ENCODE measurements around the gene ZNF569.
A peak's percentile ranks its signal among the peaks of the same experiment; 100 is the strongest.

Gene ZNF569

GRCh38 chr19:37466798-37467607 is at the start of gene ZNF569:
ZNF569 (minus strand) TSS chr19:37467444; CDS start chr19:37444921, 22,523 bp downstream.
- no peaks in the 10 kb centered on the region for H3K27me3 ChIP-seq (ENCODE audit: control insufficient read depth in 1 of 2, insufficient read depth in 2 of 2, low read length in 2 of 2)
- H3K36me3 ChIP-seq (ENCODE audit: insufficient read depth, low read length) = peaks cover 26% of the 10 kb centered on the region
- no peaks in the 10 kb centered on the region for H3K9me3 ChIP-seq (ENCODE audit: low read length)
- peak within 1 kb of the TSS; percentile 68 for H3K9ac ChIP-seq (ENCODE audit: low read length)
- peak within 1 kb of the TSS; percentile 92 for H3K27ac ChIP-seq (ENCODE audit: low read depth, low read length)
- H3K4me3 ChIP-seq (ENCODE audit: low read depth in 1 of 2, low read length in 2 of 2) = peak within 1 kb of the TSS; percentile 75 to 89
- peaks cover 20% of the 10 kb centered on the region for H3K4me1 ChIP-seq (ENCODE audit: insufficient read depth, low read length)

- Histone ChIP-seq H3K9ac (ENCODE audit: low read length) (no peak overlapping the region), H3K4me1 (ENCODE audit: insufficient read depth, low read length) (no peaks in the 10 kb centered on the region), H3K36me3 (ENCODE audit: insufficient read depth, low read length) (peaks cover 5% of the 10 kb centered on the region), H3K27ac (ENCODE audit: low read depth, low read length) (no peak overlapping the region), H3K4me3 (ENCODE audit: low read depth in 1 of 2, low read length in 2 of 2) (no peak overlapping the region), H3K9me3 (ENCODE audit: low read length) (no peaks in the 10 kb centered on the region), H3K27me3 (ENCODE audit: control insufficient read depth in 1 of 2, insufficient read depth in 2 of 2, low read length in 2 of 2) (no peaks in the 10 kb centered on the region)
These were observed 46.2 kb upstream of the ZNF569 start for GRCh38 chr19:37513397-37513796.

GRCh38 chr19:37511821-37512220 is 44.6 kb upstream of the ZNF569 start:
- H3K36me3 ChIP-seq (ENCODE audit: insufficient read depth, low read length) = peaks cover 5% of the 10 kb centered on the region

GRCh38 chr19:37511186-37511585 is 43.9 kb upstream of the ZNF569 start:
- Histone ChIP-seq H3K4me3 (ENCODE audit: low read depth in 1 of 2, low read length in 2 of 2) (no peak overlapping the region), H3K27ac (ENCODE audit: low read depth, low read length) (no peak overlapping the region), H3K4me1 (ENCODE audit: insufficient read depth, low read length) (peaks cover 8% of the 10 kb centered on the region), H3K36me3 (ENCODE audit: insufficient read depth, low read length) (peaks cover 5% of the 10 kb centered on the region), H3K9me3 (ENCODE audit: low read length) (no peaks in the 10 kb centered on the region), H3K9ac (ENCODE audit: low read length) (no peak overlapping the region), H3K27me3 (ENCODE audit: control insufficient read depth in 1 of 2, insufficient read depth in 2 of 2, low read length in 2 of 2) (no peaks in the 10 kb centered on the region)

More at GRCh38 chr19:37511821-37512220, 44.6 kb upstream of the ZNF569 start:
- Histone ChIP-seq H3K9ac (ENCODE audit: low read length) (no peak overlapping the region), H3K27ac (ENCODE audit: low read depth, low read length) (no peak overlapping the region), H3K4me1 (ENCODE audit: insufficient read depth, low read length) (peaks cover 8% of the 10 kb centered on the region), H3K27me3 (ENCODE audit: control insufficient read depth in 1 of 2, insufficient read depth in 2 of 2, low read length in 2 of 2) (no peaks in the 10 kb centered on the region), H3K4me3 (ENCODE audit: low read depth in 1 of 2, low read length in 2 of 2) (no peak overlapping the region), H3K9me3 (ENCODE audit: low read length) (no peaks in the 10 kb centered on the region)

- no peaks in the 10 kb centered on the region for H3K27me3 ChIP-seq (ENCODE audit: control insufficient read depth in 1 of 2, insufficient read depth in 2 of 2, low read length in 2 of 2)
- H3K27ac ChIP-seq (ENCODE audit: low read depth, low read length) = peak overlapping the region; percentile 95
- H3K36me3 ChIP-seq (ENCODE audit: insufficient read depth, low read length) = no peaks in the 10 kb centered on the region
- H3K4me1 ChIP-seq (ENCODE audit: insufficient read depth, low read length) = peaks cover 16% of the 10 kb centered on the region
- H3K9me3 ChIP-seq (ENCODE audit: low read length) = no peaks in the 10 kb centered on the region
- peak overlapping the region; percentile 85 for H3K9ac ChIP-seq (ENCODE audit: low read length)
- peak overlapping the region; percentile 95 for H3K4me3 ChIP-seq (ENCODE audit: low read depth in 1 of 2, low read length in 2 of 2)
These were observed 39.9 kb upstream of the ZNF569 start for GRCh38 chr19:37507167-37507464.

GRCh38 chr19:37506387-37507166 is 39.3 kb upstream of the ZNF569 start, which contains the start of gene ZNF793:
ZNF793 (plus strand) TSS chr19:37506939; CDS start chr19:37523440, 16,501 bp downstream.
- peak within 1 kb of the TSS; percentile 95 for H3K4me3 ChIP-seq (ENCODE audit: low read depth in 1 of 2, low read length in 2 of 2)
- H3K27ac ChIP-seq (ENCODE audit: low read depth, low read length) = peak within 1 kb of the TSS; percentile 95
- H3K36me3 ChIP-seq (ENCODE audit: insufficient read depth, low read length) = no peaks in the 10 kb centered on the region
- no peaks in the 10 kb centered on the region for H3K27me3 ChIP-seq (ENCODE audit: control insufficient read depth in 1 of 2, insufficient read depth in 2 of 2, low read length in 2 of 2)
- H3K9ac ChIP-seq (ENCODE audit: low read length) = peak within 1 kb of the TSS; percentile 85
- no peaks in the 10 kb centered on the region for H3K9me3 ChIP-seq (ENCODE audit: low read length)
- peaks cover 16% of the 10 kb centered on the region for H3K4me1 ChIP-seq (ENCODE audit: insufficient read depth, low read length)

GRCh38 chr19:37505958-37506386 is 38.7 kb upstream of the ZNF569 start:
- peak overlapping the region; percentile 95 for H3K4me3 ChIP-seq (ENCODE audit: low read depth in 1 of 2, low read length in 2 of 2)
- no peaks in the 10 kb centered on the region for H3K36me3 ChIP-seq (ENCODE audit: insufficient read depth, low read length)
- no peaks in the 10 kb centered on the region for H3K9me3 ChIP-seq (ENCODE audit: low read length)
- H3K9ac ChIP-seq (ENCODE audit: low read length) = peak overlapping the region; percentile 85
- H3K27ac ChIP-seq (ENCODE audit: low read depth, low read length) = peak overlapping the region; percentile 95
- no peaks in the 10 kb centered on the region for H3K27me3 ChIP-seq (ENCODE audit: control insufficient read depth in 1 of 2, insufficient read depth in 2 of 2, low read length in 2 of 2)
- peaks cover 16% of the 10 kb centered on the region for H3K4me1 ChIP-seq (ENCODE audit: insufficient read depth, low read length)

- no peaks in the 10 kb centered on the region for H3K36me3 ChIP-seq (ENCODE audit: insufficient read depth, low read length)
- no peak overlapping the region for H3K27ac ChIP-seq (ENCODE audit: low read depth, low read length)
- H3K9ac ChIP-seq (ENCODE audit: low read length) = no peak overlapping the region
These were observed 25.0 kb upstream of the ZNF569 start for GRCh38 chr19:37492213-37492612.

GRCh38 chr19:37484406-37485168 is 17.3 kb upstream of the ZNF569 start:
- no peak overlapping the region for H3K9ac ChIP-seq (ENCODE audit: low read length)
- no peaks in the 10 kb centered on the region for H3K27me3 ChIP-seq (ENCODE audit: control insufficient read depth in 1 of 2, insufficient read depth in 2 of 2, low read length in 2 of 2)
- H3K4me1 ChIP-seq (ENCODE audit: insufficient read depth, low read length) = no peaks in the 10 kb centered on the region
- H3K36me3 ChIP-seq (ENCODE audit: insufficient read depth, low read length) = peaks cover 37% of the 10 kb centered on the region
- peaks cover 65% of the 10 kb centered on the region for H3K9me3 ChIP-seq (ENCODE audit: low read length)
- H3K4me3 ChIP-seq (ENCODE audit: low read depth in 1 of 2, low read length in 2 of 2) = peak overlapping the region; percentile 13 to 32
- no peak overlapping the region for H3K27ac ChIP-seq (ENCODE audit: low read depth, low read length)

More at GRCh38 chr19:37492213-37492612, 25.0 kb upstream of the ZNF569 start:
- Histone ChIP-seq H3K9me3 (ENCODE audit: low read length) (peaks cover 24% of the 10 kb centered on the region), H3K4me3 (ENCODE audit: low read depth in 1 of 2, low read length in 2 of 2) (no peak overlapping the region), H3K4me1 (ENCODE audit: insufficient read depth, low read length) (no peaks in the 10 kb centered on the region), H3K27me3 (ENCODE audit: control insufficient read depth in 1 of 2, insufficient read depth in 2 of 2, low read length in 2 of 2) (no peaks in the 10 kb centered on the region)

GRCh38 chr19:37472165-37472564 is 4.9 kb upstream of the ZNF569 start:
- no peak overlapping the region for H3K27ac ChIP-seq (ENCODE audit: low read depth, low read length)
- H3K4me1 ChIP-seq (ENCODE audit: insufficient read depth, low read length) = peaks cover 13% of the 10 kb centered on the region
- peaks cover 12% of the 10 kb centered on the region for H3K9me3 ChIP-seq (ENCODE audit: low read length)
- H3K4me3 ChIP-seq (ENCODE audit: low read depth in 1 of 2, low read length in 2 of 2) = no peak overlapping the region
- H3K36me3 ChIP-seq (ENCODE audit: insufficient read depth, low read length) = peaks cover 24% of the 10 kb centered on the region
- H3K27me3 ChIP-seq (ENCODE audit: control insufficient read depth in 1 of 2, insufficient read depth in 2 of 2, low read length in 2 of 2) = no peaks in the 10 kb centered on the region
- H3K9ac ChIP-seq (ENCODE audit: low read length) = no peak overlapping the region

- Histone ChIP-seq H3K4me1 (ENCODE audit: insufficient read depth, low read length) (peaks cover 20% of the 10 kb centered on the region), H3K27me3 (ENCODE audit: control insufficient read depth in 1 of 2, insufficient read depth in 2 of 2, low read length in 2 of 2) (no peaks in the 10 kb centered on the region), H3K27ac (ENCODE audit: low read depth, low read length) (no peak overlapping the region), H3K4me3 (ENCODE audit: low read depth in 1 of 2, low read length in 2 of 2) (peak overlapping the region in 1 of 2 donors; percentile 93), H3K36me3 (ENCODE audit: insufficient read depth, low read length) (peaks cover 7% of the 10 kb centered on the region), H3K9ac (ENCODE audit: low read length) (peak overlapping the region; percentile 81), H3K9me3 (ENCODE audit: low read length) (no peaks in the 10 kb centered on the region)
These were observed 3.0 kb upstream of the ZNF569 start for GRCh38 chr19:37470216-37470615.

Measured in muscle layer of colon (tissue), 2 donors.